H9 (cell line): Measurements from ENCODE around the gene COX4I2. TPM values are rescaled to one million over a fixed set of nuclear protein-coding genes. Genes with fewer than 3 reads are reported as not detected.
"Not testable (repeated sequence)": the region's sequence is repeated elsewhere in the genome, so short reads cannot be mapped to it uniquely, and the experiment has no call there.

ENCODE experiments used
- DNase-seq: peaks from one replicate; pipeline ENCODE4 v3.0.0-alpha.2; 2017
- H2AFZ ChIP-seq: one replicate; pipeline ENCODE4 v1.6.1; 2013; ENCODE audit warnings: mild to moderate bottlenecking, low read length, control low read depth, moderate library complexity
- H2AK5ac ChIP-seq: 2 replicates; pipeline ENCODE4 v1.6.1; 2013; ENCODE audit warnings: low read length, control low read depth, mixed read lengths; ENCODE audit not compliant: insufficient read length
- H2BK120ac ChIP-seq: one replicate; pipeline ENCODE4 v1.6.1; 2013; ENCODE audit warnings: low read depth, mild to moderate bottlenecking, low read length, control low read depth, inconsistent platforms; ENCODE audit not compliant: poor library complexity, severe bottlenecking
- H2BK12ac ChIP-seq: 2 replicates; pipeline ENCODE4 v1.6.1; 2013; ENCODE audit warnings: low read length, control low read depth, mixed read lengths, low read depth; ENCODE audit not compliant: insufficient read length
- H2BK15ac ChIP-seq: 2 replicates; pipeline ENCODE4 v1.6.1; 2013; ENCODE audit warnings: low read depth, low read length, control low read depth
- H2BK20ac ChIP-seq: one replicate; pipeline ENCODE4 v1.6.1; 2013; ENCODE audit warnings: low read depth, mild to moderate bottlenecking, low read length, control low read depth, inconsistent platforms; ENCODE audit not compliant: poor library complexity, severe bottlenecking
- H2BK5ac ChIP-seq: 2 replicates; pipeline ENCODE4 v1.6.1; 2013; ENCODE audit warnings: low read length, control low read depth, mixed read lengths; ENCODE audit not compliant: insufficient read length
- H3K14ac ChIP-seq: 2 replicates; pipeline ENCODE4 v1.6.1; 2013; ENCODE audit warnings: low read length, control low read depth; ENCODE audit not compliant: insufficient read depth
- H3K18ac ChIP-seq: 2 replicates; pipeline ENCODE4 v1.6.1; 2013; ENCODE audit warnings: low read depth, mild to moderate bottlenecking, mixed read lengths, low read length, control low read depth; ENCODE audit not compliant: insufficient read length
- H3K23ac ChIP-seq: 2 replicates; pipeline ENCODE4 v1.6.1; 2013; ENCODE audit warnings: low read length, control low read depth, mixed read lengths, low read depth; ENCODE audit not compliant: insufficient read length
- H3K23me2 ChIP-seq: 2 replicates; pipeline ENCODE4 v1.6.1; 2013; ENCODE audit warnings: low read depth, mild to moderate bottlenecking, mixed read lengths, low read length, control low read depth; ENCODE audit not compliant: insufficient read length, poor library complexity, severe bottlenecking
- H3K27ac ChIP-seq: 2 replicates; pipeline ENCODE4 v1.5.1; 2013; ENCODE audit warnings: low read length, control low read depth, mixed read lengths, low read depth; ENCODE audit not compliant: insufficient read length
- H3K27me3 ChIP-seq: 2 replicates; pipeline ENCODE4 v1.6.1; 2013; ENCODE audit warnings: low read length, control low read depth, inconsistent platforms; ENCODE audit not compliant: insufficient read depth
- H3K4ac ChIP-seq: 2 replicates; pipeline ENCODE4 v1.6.1; 2013; ENCODE audit warnings: low read depth, mild to moderate bottlenecking, control low read depth, inconsistent platforms, low read length, moderate library complexity
- H3K4me1 ChIP-seq: 2 replicates; pipeline ENCODE4 v1.6.1; 2013; ENCODE audit warnings: low read length, control low read depth, inconsistent platforms; ENCODE audit not compliant: insufficient read depth
- H3K4me2 ChIP-seq: 2 replicates; pipeline ENCODE4 v1.6.1; 2013; ENCODE audit warnings: low read length, control low read depth, mixed read lengths; ENCODE audit not compliant: insufficient read length, insufficient read depth
- H3K56ac ChIP-seq: 2 replicates; pipeline ENCODE4 v1.6.1; 2013; ENCODE audit warnings: low read depth, mild to moderate bottlenecking, mixed read lengths, low read length, control low read depth; ENCODE audit not compliant: insufficient read length
- H3K79me1 ChIP-seq: 2 replicates; pipeline ENCODE4 v1.6.1; 2013; ENCODE audit warnings: low read depth, mild to moderate bottlenecking, moderate library complexity, low read length, control low read depth, inconsistent platforms; ENCODE audit not compliant: insufficient read depth, poor library complexity, severe bottlenecking
- H3K79me2 ChIP-seq: 2 replicates; pipeline ENCODE4 v1.6.1; 2013; ENCODE audit warnings: low read length, control low read depth, inconsistent platforms; ENCODE audit not compliant: insufficient read depth
- H3K9ac ChIP-seq: 2 replicates; pipeline ENCODE4 v1.6.1; 2013; ENCODE audit warnings: low read length, control low read depth, mixed read lengths; ENCODE audit not compliant: insufficient read length; ENCODE audit errors: extremely low read depth
- H3K9me3 ChIP-seq: one replicate; pipeline ENCODE4 v1.6.1; 2013; ENCODE audit warnings: low read depth, low read length, inconsistent platforms; ENCODE audit not compliant: control insufficient read depth
- H3T11ph ChIP-seq: one replicate; pipeline ENCODE4 v1.6.1; 2013; ENCODE audit warnings: mild to moderate bottlenecking, low read length, control low read depth, inconsistent platforms
- H4K20me1 ChIP-seq: one replicate; pipeline ENCODE4 v1.6.1; 2013; ENCODE audit not compliant: control insufficient read depth, insufficient read length, insufficient read depth
- H4K5ac ChIP-seq: 2 replicates; pipeline ENCODE4 v1.6.1; 2013; ENCODE audit warnings: low read depth, mild to moderate bottlenecking, mixed read lengths, low read length, control low read depth; ENCODE audit not compliant: insufficient read length
- H4K8ac ChIP-seq: replicated peaks from 2 replicates; pipeline ENCODE4 v1.6.1; 2013; ENCODE audit warnings: low read length, control low read depth, mixed read lengths, low read depth; ENCODE audit not compliant: insufficient read length
- H4K91ac ChIP-seq: 2 replicates; pipeline ENCODE4 v1.6.1; 2013; ENCODE audit warnings: low read depth, mild to moderate bottlenecking, moderate library complexity, mixed read lengths, low read length, control low read depth; ENCODE audit not compliant: insufficient read length
- H3K27ac Mint-ChIP-seq, 3 experiments: 2 replicates in 2 of 3; 3 replicates in 1 of 3; pipeline ENCODE4 v1.8.0; 2020 to 2021; ENCODE audit warnings: mixed read lengths in 3 of 3, mild to moderate bottlenecking in 1 of 3, moderate library complexity in 1 of 3
- H3K27me3 Mint-ChIP-seq: 2 replicates; pipeline ENCODE4 v1.8.0; 2021; ENCODE audit warnings: low read depth, mild to moderate bottlenecking, moderate library complexity, mixed read lengths
- H3K36me3 Mint-ChIP-seq, 3 experiments: 2 replicates in 2 of 3; 3 replicates in 1 of 3; pipeline ENCODE4 v1.8.0; 2020 to 2021; ENCODE audit warnings: low read depth in 3 of 3, mixed read lengths in 3 of 3; ENCODE audit not compliant: insufficient read depth in 1 of 3
- H3K4me1 Mint-ChIP-seq, 2 experiments: 2 replicates each; pipeline ENCODE4 v1.8.0; 2020; ENCODE audit warnings: mixed read lengths in 2 of 2
- H3K4me3 Mint-ChIP-seq, 2 experiments: 2 replicates in 1 of 2; 3 replicates in 1 of 2; pipeline ENCODE4 v1.8.0; 2020 to 2021; ENCODE audit warnings: mild to moderate bottlenecking in 2 of 2, mixed read lengths in 2 of 2, moderate library complexity in 1 of 2
- H3K9me3 Mint-ChIP-seq, 2 experiments: 2 replicates in 1 of 2; 3 replicates in 1 of 2; pipeline ENCODE4 v1.8.0; 2020; ENCODE audit warnings: mild to moderate bottlenecking in 2 of 2, mixed read lengths in 2 of 2, moderate library complexity in 1 of 2
- CTCF ChIP-seq: fragments of 200-600 bp; sonication (generic); conservative IDR thresholded peaks from 3 replicates; pipeline ENCODE4 v1.8.0; 2021; ENCODE audit warnings: antibody characterized with exemption, mild to moderate bottlenecking
- WGBS: extraction: QIAGEN DNeasy Blood & Tissue Kit; methylation state at CpG from one replicate; pipeline ENCODE4 v1.1.7; 2013; ENCODE audit warnings: missing lambda C conversion rate, low lambda C conversion rate, mixed read lengths; ENCODE audit not compliant: insufficient read length; ENCODE audit errors: extremely low coverage; 5-methylcytosine and 5-hydroxymethylcytosine counted together
- total RNA-seq: library from RNA; stranded (reverse); gene quantifications from 2 replicates; pipeline ENCODE4 v1.2.1, GENCODE V29; 2021

Gene COX4I2
- total RNA-seq, 1 experiment from 2014 or later = not detected

- Histone ChIP-seq H3K4me1 (peaks cover 7% of the 10 kb centered on the region; the same call in 1 of the 2 replicates), H3K4me2 (no peak overlapping the region), H2AFZ (no peak overlapping the region), H2BK20ac (no peak overlapping the region), H3K56ac (no peak overlapping the region), H2BK120ac (no peak overlapping the region), H3K4ac (no peak overlapping the region), H4K5ac (no peak overlapping the region), H2BK5ac (no peak overlapping the region), H3K27ac (peak overlapping the region; percentile 20), H3K79me2 (no peaks in the 10 kb centered on the region), H2AK5ac (no peak overlapping the region), H3K23me2 (no peaks in the 10 kb centered on the region), H4K20me1 (no peaks in the 10 kb centered on the region), H4K91ac (no peak overlapping the region), H2BK15ac (no peak overlapping the region), H3K14ac (peak overlapping the region; percentile 59; the same call in 1 of the 2 replicates), H3K27me3 (no peaks in the 10 kb centered on the region), H4K8ac (no peak overlapping the region), H3T11ph (no peak overlapping the region), H3K79me1 (no peaks in the 10 kb centered on the region), H3K9me3 (no peaks in the 10 kb centered on the region), H3K9ac (no peak overlapping the region), H2BK12ac (peak overlapping the region; percentile 4), H3K23ac (no peak overlapping the region), H3K18ac (peak overlapping the region; percentile 86)
- no peak for TF ChIP-seq CTCF
- no CpG with 5 or more reads among the region's 15 CpGs for WGBS
- no peaks in the 10 kb centered on the region; a peak in 2 of 5 replicates for H3K9me3 Mint-ChIP-seq
- H3K4me3 Mint-ChIP-seq = peak overlapping the region; percentile 36 to 66
- DNase-seq = peak; percentile 95
- H3K4me1 Mint-ChIP-seq = peaks cover 49% of the 10 kb centered on the region in 2 experiments
- H3K27ac Mint-ChIP-seq = peak overlapping the region; percentile 68 to 99 (median 99)
- no peaks in the 10 kb centered on the region; the same call in 1 of the 2 replicates for H3K27me3 Mint-ChIP-seq
- no peaks in the 10 kb centered on the region; a peak in 1 of 7 replicates for H3K36me3 Mint-ChIP-seq
Measured at GRCh38 chr20:31595654-31596411, 41.9 kb upstream of the COX4I2 start.

GRCh38 chr20:31596412-31596715, 41.3 kb upstream of the COX4I2 start:
- not testable (repeated sequence) for H3K9me3 Mint-ChIP-seq, H3K79me1 ChIP-seq, H3K27me3 ChIP-seq, H3K79me2 ChIP-seq, H4K5ac ChIP-seq, H2BK120ac ChIP-seq, H3K4me3 Mint-ChIP-seq, H4K8ac ChIP-seq, H3K23ac ChIP-seq, H2BK15ac ChIP-seq, H4K20me1 ChIP-seq, H3K9ac ChIP-seq, H3K36me3 Mint-ChIP-seq, H2BK20ac ChIP-seq, H3K4me2 ChIP-seq, H2BK5ac ChIP-seq, H2AK5ac ChIP-seq, H3K23me2 ChIP-seq, H3K9me3 ChIP-seq, H3T11ph ChIP-seq, H3K4me1 ChIP-seq, H4K91ac ChIP-seq, H3K56ac ChIP-seq, H3K4ac ChIP-seq, DNase-seq, H3K27me3 Mint-ChIP-seq, H2AFZ ChIP-seq
- no CpG with 5 or more reads among the region's 4 CpGs for WGBS
- Histone ChIP-seq H3K14ac (peak overlapping the region; percentile 59; the same call in 1 of the 2 replicates), H2BK12ac (peak overlapping the region; percentile 4), H3K27ac (peak overlapping the region; percentile 20), H3K18ac (peak overlapping the region; percentile 86)
- peak overlapping the region; percentile 95 to 99 (median 99); a peak in 4 of 7 replicates for H3K27ac Mint-ChIP-seq
- H3K4me1 Mint-ChIP-seq = peaks cover 44% of the 10 kb centered on the region in 2 experiments
